Brain pericyte (primary cell): ENCODE data around the gene EVA1B.

Experiments used
- DNase-seq: peaks from one replicate; pipeline ENCODE4 v3.0.0-alpha.2; 2012; ENCODE audit warnings: low read depth, low spot score

The EVA1B gene, protein sequence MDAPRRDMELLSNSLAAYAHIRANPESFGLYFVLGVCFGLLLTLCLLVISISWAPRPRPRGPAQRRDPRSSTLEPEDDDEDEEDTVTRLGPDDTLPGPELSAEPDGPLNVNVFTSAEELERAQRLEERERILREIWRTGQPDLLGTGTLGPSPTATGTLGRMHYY

DNA sequence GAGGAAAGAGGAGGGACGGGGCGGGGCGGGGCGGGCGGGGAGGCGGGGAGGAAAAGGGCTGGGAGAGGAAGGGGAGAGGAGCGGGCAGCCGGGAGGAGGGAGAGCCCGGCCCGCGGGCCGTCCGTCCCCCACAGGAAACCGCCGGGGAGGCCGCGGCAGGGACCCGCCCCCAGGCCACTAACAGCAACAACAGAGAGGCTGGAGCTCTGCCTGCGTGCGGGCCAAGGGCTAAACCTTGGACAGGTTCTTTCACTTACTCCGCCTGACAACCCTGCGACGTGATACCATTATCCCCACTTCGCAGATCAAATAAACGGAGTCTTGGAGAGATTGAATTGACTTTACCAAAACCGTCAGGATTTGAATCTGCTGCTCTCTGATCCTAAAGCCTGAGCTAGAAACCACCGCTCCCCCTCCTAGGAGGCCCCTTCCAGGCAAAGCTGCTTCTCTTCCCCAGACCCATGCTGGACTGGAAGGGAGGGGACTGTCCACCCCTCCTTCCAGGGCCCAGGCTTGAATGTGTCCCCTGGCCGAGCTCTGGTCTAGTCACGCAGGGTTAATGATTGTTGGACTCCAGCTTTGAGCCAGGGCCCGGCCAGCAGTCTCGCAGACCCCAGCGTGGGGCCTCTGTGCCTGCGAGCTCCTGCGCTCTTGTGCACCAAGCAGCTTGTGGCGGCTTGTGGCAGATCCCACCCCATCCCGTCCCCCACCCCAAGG lies at the start of gene EVA1B:
TSS of gene EVA1B (minus strand) at position 10 of the 717 bp plus-strand sequence. CDS start 608 bp downstream, outside the sequence.
- no peak for DNase-seq

DNA sequence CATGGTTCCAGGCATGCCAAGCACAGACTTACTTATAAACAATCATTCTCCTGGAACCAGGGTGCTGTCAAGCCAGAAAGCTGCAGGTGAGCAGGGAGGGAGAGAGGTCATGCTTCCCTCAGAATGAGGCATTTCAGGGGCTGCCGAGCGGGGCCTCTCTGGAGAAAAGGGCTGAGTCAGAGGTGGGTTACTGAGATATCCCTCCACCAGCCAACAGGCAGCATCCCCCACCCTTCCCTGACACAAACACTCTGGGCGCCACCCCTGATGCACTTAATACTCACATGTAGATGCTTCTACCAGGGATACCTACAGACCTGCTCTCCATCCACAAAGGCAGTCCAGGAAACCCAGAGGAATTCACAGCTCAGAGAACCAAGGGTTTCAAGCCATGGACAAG lies 49.2 kb upstream of the EVA1B start:
- DNase-seq = no peak

DNA sequence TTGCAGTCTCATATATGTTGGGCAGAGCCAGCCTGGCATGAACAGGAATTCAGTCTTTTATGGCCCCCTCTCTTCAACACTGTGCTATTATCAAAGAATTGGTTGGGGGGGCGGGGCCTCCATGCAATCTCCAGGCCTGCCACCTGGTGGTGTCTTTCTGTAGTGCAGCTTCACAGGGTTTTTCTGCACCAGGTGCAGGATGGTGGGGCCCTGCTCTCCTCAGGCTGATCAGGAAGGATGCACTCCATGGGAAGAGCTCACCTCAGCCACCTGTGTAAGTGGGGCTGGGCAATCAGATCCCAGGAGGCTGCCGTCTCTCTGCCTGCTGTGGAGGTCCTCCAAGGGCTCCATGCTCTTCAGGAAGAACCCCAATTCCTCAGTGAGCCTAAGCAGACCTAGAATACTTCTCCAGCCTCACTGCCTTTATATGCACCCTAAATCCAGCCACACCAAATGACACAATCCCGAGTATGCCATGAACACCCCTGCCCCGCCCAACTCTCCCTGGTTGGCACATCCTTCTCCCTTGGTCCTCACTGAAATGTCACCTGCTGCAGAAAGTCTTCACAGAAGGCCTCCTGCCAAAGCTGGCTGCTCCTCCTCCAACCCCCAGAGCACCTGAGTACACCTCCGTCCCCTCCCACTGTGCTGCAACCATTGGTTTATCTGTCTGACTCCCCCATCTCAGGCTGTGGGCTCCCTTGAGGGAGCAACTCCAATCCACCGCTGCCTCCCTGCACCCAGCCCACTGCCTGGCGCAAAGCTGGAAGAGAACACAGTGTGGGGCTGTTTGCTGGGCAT lies 45.8 kb upstream of the EVA1B start:
- peak; percentile 36 for DNase-seq

DNA sequence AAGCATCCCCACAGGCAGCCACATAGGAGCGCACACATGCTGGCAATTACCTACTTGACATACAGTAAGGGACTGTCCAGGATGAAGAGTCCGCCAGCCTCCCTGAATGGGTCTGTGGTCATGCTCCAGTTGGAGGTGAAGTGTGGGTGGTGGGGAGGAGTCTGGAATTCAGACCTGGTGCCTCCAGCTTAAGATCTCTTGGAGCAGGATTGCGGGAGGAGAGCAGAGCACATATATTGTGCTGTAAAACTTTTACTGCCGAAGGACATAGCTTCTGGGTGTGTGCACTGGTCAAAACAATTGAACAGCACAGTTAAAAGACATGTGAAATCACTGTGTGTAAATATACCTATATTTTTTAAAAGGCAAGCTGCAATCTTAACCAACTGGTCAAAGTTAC lies 44.4 kb upstream of the EVA1B start:
- DNase-seq = no peak

DNA sequence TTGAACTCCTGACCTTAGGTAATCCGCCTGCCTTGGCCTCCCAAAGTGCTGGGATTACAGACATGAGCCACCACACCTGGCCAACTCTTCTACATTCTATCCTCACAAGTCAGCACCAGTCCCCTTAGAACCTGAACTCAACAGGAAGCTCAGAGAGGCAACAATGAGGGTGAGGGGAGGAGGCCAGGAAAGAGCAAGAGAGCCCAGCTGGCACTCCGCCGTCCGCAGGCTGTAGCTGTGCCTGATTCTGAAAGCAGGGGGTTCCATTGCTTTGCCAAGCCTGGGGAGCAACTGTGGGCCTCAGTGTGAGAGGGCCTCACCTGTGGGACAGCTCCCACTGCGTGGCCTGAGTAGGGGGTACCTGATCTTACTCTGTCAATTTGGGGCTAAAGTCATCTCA lies 43.6 kb upstream of the EVA1B start:
- no peak for DNase-seq

DNA sequence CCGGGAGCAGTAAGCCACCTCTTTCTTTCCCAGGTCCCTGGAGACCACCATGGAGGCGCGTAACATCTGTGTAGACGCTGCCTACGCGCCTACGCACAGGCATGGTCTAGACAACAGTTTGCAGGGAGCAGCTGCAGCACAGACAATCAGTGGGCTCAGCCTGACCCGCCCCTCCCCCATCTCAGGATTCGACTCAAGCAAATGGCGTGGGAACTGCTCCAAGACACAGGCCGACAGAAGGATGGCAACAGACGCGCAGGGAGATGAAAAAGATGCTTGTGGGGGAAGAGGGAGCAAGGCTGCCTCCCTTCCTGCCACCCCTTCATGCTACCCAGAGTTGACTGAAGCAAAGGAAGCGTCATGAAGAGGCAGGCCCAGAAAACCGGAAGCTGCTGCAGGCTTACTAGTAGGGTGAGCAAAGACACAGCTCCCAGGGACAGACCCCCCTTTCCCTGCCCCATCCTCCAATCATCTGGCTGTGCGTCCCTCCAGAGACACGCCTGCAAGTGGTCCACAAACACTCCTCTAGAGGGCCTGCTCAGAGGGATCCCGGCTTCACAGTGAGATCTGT lies 42.7 kb upstream of the EVA1B start:
- DNase-seq = no peak

DNA sequence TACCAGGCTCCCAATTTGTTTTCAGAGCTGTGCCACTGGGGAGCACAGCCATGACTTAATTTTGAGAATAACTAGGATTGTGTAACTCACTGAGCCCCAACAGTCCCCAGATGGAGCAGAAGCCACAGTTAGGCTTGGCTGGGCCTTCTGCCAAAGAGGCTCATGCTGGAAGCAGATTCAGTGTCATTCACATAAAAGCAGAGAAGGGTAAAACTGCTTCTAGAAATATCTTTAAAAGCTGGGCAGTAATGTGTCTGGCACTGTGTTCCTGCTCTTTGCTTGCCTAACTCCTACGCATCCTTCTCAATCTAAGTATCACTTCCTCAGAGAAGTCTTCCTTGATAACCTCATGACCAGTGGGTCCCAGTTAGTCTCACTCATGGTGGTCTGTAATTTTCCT lies 41.9 kb upstream of the EVA1B start:
- DNase-seq = no peak

DNA sequence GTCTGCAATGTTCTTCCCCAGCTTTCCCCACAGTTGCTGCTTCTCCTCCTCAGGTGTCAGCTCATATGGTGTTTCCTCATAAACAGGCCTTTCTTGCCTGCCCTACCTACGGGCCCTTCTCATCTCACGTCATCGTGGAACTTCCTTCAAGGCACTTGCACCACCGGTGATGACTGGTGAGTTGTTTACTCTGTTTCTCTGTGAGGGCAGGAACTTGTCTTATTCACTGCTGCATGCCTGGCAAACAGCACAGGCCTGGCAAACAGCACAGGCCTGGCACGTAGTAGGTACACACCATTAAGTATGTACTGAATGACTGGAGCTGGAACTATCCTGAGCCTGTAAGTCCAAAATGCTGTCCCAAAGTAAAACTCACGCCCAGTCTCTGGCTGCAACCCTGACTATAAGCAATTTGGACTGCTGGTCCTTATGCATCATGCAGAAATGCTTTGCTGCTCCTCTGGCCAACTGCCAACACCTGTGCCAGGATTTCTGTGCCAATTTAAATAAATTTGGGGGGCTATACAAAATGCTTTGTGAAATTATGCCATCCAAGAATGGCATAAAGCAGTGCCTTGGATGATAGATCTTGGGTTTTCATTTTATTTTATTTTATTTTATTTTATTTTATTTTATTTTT lies 36.6 kb upstream of the EVA1B start:
- no peak for DNase-seq

DNA sequence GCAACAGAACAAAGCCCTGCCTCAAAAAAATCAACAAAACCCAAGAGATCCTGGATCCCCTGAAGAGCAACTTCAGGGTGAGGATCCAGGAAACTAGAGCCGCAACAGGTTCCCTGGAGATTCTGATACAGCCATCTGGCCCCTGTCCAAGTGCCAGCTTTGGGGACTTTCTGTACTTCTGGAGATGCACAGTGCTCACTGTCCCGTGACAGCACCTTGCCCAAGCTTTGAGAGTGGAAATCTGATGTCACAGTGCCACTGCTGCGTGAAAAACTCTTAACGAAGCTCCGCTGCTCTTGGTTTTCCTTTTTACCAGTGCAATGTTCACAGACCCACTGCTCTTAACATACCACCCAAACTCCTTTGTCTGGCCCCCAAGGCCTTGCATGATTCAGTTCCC lies 35.9 kb upstream of the EVA1B start:
- no peak for DNase-seq

DNA sequence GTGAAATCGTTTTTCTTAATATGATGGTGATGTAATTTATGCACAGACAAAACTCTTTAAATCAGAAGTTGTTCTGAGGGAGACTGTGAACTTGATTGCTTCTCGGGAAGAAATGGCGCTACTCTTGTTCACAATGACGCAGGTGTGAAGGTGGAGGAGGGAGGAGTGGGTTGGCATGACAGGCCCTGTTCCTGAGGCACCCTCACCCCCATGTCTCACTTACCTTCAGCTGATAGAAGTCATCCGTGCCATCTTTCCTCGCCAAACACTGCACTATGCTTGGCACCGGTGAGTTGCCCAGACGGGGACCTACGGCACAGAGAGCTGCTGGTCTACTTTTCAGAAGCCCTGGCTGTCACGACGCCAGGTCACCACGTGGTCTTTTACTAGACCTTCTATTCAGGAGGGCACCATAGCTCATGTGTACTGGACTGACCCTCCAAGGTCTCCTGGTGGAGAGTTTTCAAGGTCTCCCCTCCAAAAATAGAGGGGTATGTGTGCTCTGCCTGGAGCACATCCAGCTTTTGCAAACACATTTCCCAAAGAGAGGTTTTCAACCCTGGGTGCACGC lies 35.2 kb upstream of the EVA1B start:
- no peak for DNase-seq

DNA sequence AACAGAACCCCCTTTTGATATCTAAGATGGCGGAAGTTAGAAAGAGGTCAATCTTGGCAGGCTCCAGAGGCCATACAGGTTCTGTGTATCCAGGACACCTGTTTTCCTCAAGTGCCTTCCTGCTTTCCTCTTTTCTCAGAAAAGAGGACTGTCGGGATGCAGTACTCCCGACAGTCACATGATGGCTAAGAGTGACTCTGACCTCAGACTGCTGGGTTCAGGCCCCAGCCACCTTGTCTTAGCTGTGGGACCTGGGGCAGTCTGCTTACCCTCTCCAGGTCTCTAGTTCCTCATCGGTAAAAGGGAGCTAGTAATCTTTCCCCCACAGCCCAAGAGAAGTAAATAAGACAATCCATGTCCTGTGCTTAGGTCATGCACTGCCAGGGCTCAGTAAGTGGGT lies 32.4 kb upstream of the EVA1B start:
- DNase-seq = no peak

DNA sequence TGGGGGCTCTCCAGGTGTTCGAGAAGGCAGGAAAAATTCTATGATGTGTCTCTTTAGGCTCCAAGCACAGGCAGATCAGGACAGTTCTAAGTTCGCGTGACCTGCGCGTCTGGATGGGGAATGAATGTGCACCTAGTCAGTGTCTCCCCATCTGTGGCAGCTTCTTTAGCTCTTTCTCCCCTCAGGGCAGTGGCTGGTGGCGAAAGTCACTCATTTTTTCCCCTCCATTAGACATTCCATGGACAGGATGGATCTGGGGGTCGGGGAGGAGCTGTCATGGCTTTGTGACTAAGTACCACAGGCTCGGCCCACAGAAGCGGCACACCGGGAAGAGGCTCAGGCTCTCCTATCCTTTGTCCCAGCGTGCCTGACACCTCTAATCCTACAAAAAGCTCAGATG lies 31.0 kb upstream of the EVA1B start:
- DNase-seq = no peak

DNA sequence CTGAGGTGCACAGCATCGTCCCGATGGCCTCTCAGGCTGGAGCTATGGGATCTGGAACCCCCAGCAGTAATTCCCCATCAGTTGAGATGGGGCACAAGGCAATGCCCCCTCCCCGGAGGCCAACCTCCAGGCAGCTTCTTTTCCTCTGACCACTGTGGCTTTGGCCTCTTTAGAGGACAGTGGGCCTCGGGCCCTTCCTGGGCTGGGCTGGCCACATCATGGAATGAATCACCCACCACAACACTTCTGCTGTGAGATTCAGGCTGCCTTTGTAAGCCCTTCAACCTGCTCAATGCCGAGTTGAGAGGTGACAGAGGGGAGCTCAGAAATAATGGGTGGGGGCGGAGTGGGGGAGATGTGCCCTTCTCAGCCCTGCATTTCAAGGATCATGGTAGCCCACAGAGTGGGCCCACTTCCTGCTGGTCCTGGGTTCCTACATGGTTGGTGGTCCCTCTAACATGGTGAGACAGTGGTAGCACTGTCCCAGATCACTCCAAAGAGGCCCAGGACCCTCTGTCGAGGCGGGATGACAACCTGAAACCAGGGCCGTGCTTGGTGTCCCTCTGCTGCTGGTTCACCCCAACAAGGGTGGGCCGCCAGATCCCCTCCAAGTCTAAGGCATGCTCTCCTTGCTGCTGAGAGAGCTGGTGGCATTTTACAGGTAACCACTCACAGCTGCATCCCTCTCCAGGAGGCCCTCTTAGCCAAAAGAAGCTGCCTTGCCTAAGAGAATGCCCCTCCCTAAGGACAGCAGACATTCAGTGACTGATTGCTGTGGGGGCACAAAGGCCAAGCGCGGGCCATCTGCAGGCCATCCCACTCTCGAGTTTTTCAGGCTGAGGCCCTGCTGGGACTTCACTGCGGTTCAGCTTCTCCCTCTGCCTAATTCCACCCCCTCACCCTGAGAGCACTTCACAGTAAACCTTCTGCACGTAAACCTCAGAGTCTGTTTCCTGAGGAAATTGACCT lies 29.7 kb upstream of the EVA1B start:
- no peak for DNase-seq

DNA sequence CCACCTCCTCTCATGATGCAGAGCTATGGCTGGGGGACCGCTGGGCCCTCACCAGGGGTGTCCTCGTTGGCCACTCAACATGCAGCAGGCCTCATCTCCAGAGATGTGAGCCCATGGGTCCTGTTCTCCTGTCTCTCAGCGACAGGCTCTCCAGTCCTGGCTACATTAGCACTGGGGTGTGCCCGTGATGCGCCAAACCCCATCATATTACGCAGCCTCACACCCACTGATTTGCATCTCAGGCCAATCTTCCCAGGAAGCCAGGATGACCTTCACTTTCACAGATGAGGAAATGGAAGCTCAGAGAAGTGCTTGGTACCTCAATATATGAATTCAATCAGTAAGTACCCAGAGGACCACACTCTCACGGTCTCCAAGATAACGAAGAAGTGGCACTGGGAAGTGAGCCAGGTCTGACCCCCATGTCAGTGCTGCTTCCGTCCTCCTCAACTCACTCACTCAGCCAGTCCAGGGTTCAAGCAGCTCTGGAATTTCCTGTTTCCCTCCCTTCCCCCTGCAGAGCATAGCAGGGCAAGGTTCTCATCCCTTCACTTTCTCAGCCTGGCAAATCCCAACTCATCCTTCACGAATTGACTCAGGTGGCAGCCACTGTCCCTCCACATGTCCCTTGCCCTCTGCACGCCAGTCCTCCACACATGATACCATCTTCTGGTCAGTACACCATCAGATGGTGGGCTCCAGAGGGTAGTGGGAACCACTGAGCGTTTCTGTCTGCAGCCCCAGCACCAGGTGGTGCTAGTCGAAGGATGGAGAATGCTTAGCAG lies 28.9 kb upstream of the EVA1B start:
- no peak for DNase-seq

DNA sequence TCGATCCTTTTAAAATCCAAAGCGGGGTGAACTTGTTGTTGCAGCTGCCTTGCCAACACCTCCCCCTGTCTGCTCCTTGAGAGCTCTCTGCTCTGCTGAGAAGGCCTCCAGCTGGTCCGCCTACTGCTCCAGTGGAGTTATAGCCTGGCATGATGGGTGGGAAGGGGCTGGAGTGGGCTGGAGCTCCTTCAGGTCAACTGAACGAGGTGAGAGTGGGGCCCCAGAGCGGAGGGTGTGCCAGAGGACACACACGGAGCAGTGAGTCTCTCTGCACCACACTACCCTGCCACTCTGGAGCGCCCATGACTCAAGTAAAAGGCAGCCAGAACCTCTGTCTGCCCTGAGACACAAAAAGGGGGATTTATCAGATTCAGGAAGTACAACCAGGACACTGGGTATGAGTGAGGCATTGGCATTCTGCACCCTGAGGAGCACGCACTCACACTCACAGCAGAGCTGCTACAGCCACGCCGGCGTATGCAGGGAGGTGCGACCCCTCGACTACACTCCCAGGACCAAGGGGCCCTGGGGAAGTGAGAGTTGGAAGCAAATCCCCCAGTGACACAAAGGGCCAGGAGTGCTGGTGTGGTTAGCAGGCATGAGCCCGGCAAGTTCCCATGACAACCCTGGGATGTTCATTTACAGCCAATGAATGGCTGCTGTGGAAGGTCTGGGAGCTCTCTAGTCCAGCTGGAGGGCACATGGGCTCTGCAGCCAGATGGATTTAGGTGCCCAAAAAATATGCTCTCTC lies 28.0 kb upstream of the EVA1B start:
- DNase-seq = no peak

DNA sequence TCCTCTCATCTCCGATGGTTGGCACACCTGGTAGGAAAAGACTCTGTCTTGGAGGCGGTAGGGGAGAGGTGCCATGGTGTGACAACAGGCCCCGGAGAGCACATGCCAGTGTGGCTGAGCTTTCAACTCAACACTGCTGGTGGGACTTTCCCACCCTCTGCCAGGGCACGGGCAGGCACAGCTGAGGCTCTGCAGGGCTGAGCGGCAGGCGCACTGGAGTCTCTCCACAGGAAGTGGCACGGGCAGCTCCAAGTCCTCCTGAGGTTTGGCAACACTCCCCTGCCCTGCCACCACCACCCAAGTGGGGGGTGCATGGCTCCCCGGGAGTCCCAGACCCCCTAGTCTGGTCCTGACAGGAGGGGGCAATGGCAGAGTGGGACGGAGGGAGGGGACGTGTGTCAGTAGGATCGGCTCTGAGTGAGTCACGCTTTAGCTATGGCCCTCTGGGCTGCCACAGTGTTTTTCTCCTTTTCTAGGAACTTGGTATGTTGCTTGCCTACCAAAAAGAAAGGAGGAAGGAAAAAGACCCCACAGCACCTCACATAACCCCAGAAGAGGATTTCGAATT lies 27.3 kb upstream of the EVA1B start:
- no peak for DNase-seq

DNA sequence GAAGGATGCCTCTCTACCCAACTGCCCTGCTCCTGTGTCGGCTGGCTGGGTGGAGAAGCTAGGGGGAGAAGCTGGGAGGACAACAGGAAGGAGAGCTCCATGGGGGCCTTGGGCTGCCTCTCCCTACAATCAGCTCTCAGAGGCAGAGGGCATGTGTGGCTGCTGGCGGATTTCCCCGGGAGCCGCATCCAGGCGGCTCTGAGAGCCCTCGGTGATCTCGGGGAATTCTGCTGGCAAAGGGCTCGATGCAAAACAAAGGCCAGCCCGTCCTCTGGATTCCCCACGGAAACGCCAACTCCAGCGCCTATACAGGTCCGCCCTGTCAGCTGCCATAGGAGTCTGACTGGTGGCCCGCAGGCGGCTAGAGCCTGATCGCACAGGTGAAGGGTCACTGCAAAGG lies 26.4 kb upstream of the EVA1B start:
- DNase-seq = no peak

DNA sequence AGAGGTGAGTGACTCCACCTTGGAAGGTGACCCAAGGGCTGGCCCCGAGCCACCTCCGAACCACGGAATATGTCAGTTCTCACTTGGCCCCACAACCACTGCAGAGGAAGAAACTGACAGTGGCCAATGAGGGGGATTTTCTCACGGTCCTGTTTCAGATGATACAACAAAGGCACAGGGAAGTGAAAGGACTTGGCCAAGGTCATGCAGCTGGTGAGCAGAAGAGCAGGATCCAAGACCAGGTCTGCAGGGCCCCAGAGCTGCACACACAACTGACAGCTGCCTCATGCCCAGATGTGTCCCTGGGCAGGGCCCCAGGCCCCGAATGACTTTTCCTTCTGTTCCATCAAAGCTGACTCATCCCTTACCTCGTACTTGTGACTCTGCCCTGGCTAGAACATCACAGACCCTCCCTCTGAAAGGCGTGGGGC lies 25.8 kb upstream of the EVA1B start:
- DNase-seq = no peak
